ENCODE results near the gene GTF3C1.

DNA sequence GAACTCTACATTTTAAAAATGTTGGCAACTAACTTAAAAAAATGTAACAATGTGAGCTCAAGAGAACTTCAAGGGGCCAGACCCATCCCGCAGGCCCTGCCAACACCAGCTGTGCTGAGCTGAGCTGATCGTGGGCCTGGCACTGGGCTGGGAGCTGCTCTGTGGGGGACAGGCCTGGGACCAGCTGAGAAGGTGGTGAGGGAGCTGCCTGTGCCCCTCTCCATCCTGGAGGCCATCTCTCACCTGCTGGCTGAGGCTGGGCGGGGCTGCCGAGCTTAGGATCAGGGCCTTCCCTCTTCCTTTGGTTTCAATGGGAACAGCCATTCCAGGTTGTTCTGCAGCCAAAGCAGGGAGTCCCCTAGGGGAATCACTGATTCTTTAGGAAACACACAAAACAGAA is 89.5 kb downstream of the GTF3C1 start:
- TF ChIP-seq, protein P1, sequence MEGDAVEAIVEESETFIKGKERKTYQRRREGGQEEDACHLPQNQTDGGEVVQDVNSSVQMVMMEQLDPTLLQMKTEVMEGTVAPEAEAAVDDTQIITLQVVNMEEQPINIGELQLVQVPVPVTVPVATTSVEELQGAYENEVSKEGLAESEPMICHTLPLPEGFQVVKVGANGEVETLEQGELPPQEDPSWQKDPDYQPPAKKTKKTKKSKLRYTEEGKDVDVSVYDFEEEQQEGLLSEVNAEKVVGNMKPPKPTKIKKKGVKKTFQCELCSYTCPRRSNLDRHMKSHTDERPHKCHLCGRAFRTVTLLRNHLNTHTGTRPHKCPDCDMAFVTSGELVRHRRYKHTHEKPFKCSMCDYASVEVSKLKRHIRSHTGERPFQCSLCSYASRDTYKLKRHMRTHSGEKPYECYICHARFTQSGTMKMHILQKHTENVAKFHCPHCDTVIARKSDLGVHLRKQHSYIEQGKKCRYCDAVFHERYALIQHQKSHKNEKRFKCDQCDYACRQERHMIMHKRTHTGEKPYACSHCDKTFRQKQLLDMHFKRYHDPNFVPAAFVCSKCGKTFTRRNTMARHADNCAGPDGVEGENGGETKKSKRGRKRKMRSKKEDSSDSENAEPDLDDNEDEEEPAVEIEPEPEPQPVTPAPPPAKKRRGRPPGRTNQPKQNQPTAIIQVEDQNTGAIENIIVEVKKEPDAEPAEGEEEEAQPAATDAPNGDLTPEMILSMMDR (conservative IDR thresholded peaks at IDR 0.05 in 1 of 2, IDR thresholded peaks at IDR 0.05 in 1 of 2; ENCODE audit: extremely low read depth in 1 of 2, insufficient read depth in 1 of 2, low read depth in 1 of 2, low read length in 2 of 2), result no peak
- no peak for TF ChIP-seq EZH2 (IDR thresholded peaks at IDR 0.05; ENCODE audit: borderline replicate concordance, low read length)

Data from mammary epithelial cell (primary cell).